ENCODE data around the gene ELOF1.
"Not testable (repeated sequence)": the region's sequence is repeated elsewhere in the genome, so short reads cannot be mapped to it uniquely, and the experiment has no call there.

Gene ELOF1

DNA sequence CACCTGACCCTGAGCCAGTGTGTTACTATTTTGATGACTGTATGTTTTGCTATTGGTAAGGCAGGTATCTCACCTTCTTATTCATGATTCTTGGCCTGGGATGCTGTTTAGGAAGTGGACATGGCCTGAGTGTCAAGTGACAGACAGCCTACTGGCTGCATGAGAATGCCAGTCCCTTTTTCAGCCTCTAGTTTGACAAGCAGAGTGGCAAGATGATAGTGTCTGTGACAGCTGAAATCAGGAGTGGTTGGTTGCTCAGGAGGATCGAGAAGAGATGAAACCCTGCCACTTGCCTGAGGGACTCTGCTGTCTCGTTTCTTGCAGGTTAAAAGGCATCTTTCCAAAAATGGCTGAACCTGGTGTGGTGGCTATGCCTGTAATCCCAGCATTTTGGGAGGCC, 7.1 kb upstream of the ELOF1 start:
- no peak for DNase-seq (ENCODE audit: low spot score)
- TF ChIP-seq CTCF (IDR thresholded peaks at IDR 0.05), result no peak
- H3K27ac ChIP-seq, result no peak overlapping the region
- H3K4me3 ChIP-seq, result no peak overlapping the region

DNA sequence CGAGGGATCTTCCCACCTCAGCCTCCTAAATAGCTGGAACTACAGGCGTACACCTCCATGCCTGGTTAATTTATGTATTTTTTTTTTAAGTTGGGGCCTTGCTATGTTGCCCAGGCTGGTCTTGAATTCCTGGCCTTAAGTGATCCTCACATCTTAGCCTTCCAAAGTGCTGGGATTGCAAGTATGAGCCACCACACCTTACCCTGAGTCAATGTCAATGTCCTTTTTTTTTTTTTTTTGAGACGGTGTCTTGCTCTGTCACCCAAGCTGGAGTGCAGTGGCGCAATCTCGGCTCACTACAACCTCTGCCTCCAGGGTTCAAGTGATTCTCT, 6.6 kb upstream of the ELOF1 start:
- H3K27ac ChIP-seq; H3K4me3 ChIP-seq; DNase-seq (ENCODE audit: low spot score): not testable (repeated sequence)

GRCh38 chr19:11564082-11564807, 5.2 kb upstream of the ELOF1 start:
- DNase-seq (ENCODE audit: low spot score); H3K4me3 ChIP-seq: not testable (repeated sequence)

DNA sequence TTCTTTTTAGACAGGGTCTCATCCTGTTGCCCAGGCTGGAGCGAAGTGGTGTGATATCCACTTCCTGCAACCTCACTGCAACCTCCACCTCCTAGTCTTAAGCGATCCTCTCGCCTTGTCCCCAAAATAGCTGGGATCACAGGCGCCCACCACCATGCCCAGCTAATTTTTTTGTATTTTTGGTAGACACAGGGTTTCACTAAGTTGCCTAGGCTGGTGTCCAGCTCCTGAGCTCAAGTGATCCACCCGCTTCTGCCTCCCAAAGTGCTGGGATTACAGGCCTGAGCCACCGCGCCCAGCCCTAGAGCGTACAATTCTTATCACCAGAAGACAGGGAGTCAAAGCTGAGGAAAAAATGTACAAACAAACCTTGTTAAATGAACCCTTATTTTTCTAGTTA, 4.5 kb upstream of the ELOF1 start:
- no peak for TF ChIP-seq CTCF (IDR thresholded peaks at IDR 0.05)
- Histone ChIP-seq H3K4me3 (no peak overlapping the region), H3K27ac (no peak overlapping the region)
- DNase-seq (ENCODE audit: low spot score), result no peak

More at GRCh38 chr19:11564082-11564807, 5.2 kb upstream of the ELOF1 start:
- not testable (repeated sequence) for H3K27ac ChIP-seq

- Histone ChIP-seq H3K27ac (no peak overlapping the region), H3K4me3 (no peak overlapping the region)
Observed at GRCh38 chr19:11560404-11561051, 1.5 kb upstream of the ELOF1 start.

GRCh38 chr19:11556634-11557420, 2.2 kb downstream of the ELOF1 start:
- Histone ChIP-seq H3K4me3 (no peak overlapping the region), H3K27ac (no peak overlapping the region)
- no peak for TF ChIP-seq CTCF (IDR thresholded peaks at IDR 0.05)
- DNase-seq (ENCODE audit: low spot score), result no peak

More at GRCh38 chr19:11560404-11561051, 1.5 kb upstream of the ELOF1 start:
- DNase-seq (ENCODE audit: low spot score), result no peak
- peak; percentile 39 for TF ChIP-seq CTCF (IDR thresholded peaks at IDR 0.05)

- no peak overlapping the region for H3K4me3 ChIP-seq
- no peak for TF ChIP-seq CTCF (IDR thresholded peaks at IDR 0.05)
- no peak overlapping the region for H3K27ac ChIP-seq
- no peak for DNase-seq (ENCODE audit: low spot score)
Observed at GRCh38 chr19:11555246-11555645, 3.8 kb downstream of the ELOF1 start.

GRCh38 chr19:11554160-11554559, 4.9 kb downstream of the ELOF1 start:
- Histone ChIP-seq H3K27ac (no peak overlapping the region), H3K4me3 (no peak overlapping the region)
- no peak for DNase-seq (ENCODE audit: low spot score)
- no peak for TF ChIP-seq CTCF (IDR thresholded peaks at IDR 0.05)
